ENCODE data around the gene WEE2. TPM values are rescaled to one million over a fixed set of nuclear protein-coding genes. Genes with fewer than 3 reads are reported as not detected.

The WEE2 gene
- total and polyA plus RNA-seq, 9 of the 15 experiments (the other 6 are each of a cell fraction or from before 2014, with no cell fraction given): not detected

- TF ChIP-seq CHD7 (IDR thresholded peaks at IDR 0.05; ENCODE audit: low read depth, low read length): no peak
- no peak for TF ChIP-seq HDAC2 (IDR thresholded peaks at IDR 0.05)
- TF ChIP-seq CREB3 (tag; conservative IDR thresholded peaks at IDR 0.05; ENCODE audit: low read depth): no peak
- TF ChIP-seq FOS (IDR thresholded peaks at IDR 0.05; ENCODE audit: extremely low read depth, insufficient read length): no peak
- 0 out of 2 replicates have a peak, but pooled peaks have one; percentile 47 for TF ChIP-seq ZNF212 (CRISPR knock-in tag; IDR thresholded peaks at IDR 0.05)
- TF ChIP-seq FOXK2 (conservative IDR thresholded peaks at IDR 0.05 in 1 of 2, IDR thresholded peaks at IDR 0.05 in 1 of 2; ENCODE audit: low read depth in 2 of 2): peak; percentile 25 to 36; a peak in 2 of 4 replicates
- no peak for TF ChIP-seq HNRNPK (IDR thresholded peaks at IDR 0.05; ENCODE audit: low read depth, low read length, poor library complexity, severe bottlenecking)
- no peak for TF ChIP-seq RNF219 (CRISPR knock-in tag; IDR thresholded peaks at IDR 0.05)
- peak; percentile 58; the same call in 1 of the 2 replicates for TF ChIP-seq ZEB2 (IDR thresholded peaks at IDR 0.05)
- peak; percentile 22; the same call in 1 of the 2 replicates for TF ChIP-seq NKRF (IDR thresholded peaks at IDR 0.05; ENCODE audit: borderline replicate concordance)
These were observed 29.1 kb downstream of the WEE2 start (continued) for GRCh38 chr7:141737118-141737835.

Measured in K562 (cell line).